C4-2B (cell line): ENCODE data around the gene PKHD1.
A peak's percentile ranks its signal among the peaks of the same experiment; 100 is the strongest.

Source experiments
- H3K27ac ChIP-seq: fragments of 450-650 bp; 2 replicates; pipeline ENCODE4 v1.5.1; 2017
- ZFX ChIP-seq: fragments of 450-650 bp; IDR thresholded peaks from 2 replicates; pipeline ENCODE4 v1.6.1; 2017
- TF ChIP-seq, protein P1 (sequence below): fragments of 450-650 bp; conservative IDR thresholded peaks from 2 replicates; pipeline ENCODE4 v1.5.1; 2017; ENCODE audit warnings: mild to moderate bottlenecking

Gene PKHD1

GRCh38 chr6:52061481-52061880 is 25.9 kb downstream of the PKHD1 start:
- no peak for TF ChIP-seq ZFX
- TF ChIP-seq, protein P1, sequence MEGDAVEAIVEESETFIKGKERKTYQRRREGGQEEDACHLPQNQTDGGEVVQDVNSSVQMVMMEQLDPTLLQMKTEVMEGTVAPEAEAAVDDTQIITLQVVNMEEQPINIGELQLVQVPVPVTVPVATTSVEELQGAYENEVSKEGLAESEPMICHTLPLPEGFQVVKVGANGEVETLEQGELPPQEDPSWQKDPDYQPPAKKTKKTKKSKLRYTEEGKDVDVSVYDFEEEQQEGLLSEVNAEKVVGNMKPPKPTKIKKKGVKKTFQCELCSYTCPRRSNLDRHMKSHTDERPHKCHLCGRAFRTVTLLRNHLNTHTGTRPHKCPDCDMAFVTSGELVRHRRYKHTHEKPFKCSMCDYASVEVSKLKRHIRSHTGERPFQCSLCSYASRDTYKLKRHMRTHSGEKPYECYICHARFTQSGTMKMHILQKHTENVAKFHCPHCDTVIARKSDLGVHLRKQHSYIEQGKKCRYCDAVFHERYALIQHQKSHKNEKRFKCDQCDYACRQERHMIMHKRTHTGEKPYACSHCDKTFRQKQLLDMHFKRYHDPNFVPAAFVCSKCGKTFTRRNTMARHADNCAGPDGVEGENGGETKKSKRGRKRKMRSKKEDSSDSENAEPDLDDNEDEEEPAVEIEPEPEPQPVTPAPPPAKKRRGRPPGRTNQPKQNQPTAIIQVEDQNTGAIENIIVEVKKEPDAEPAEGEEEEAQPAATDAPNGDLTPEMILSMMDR, result no peak
- H3K27ac ChIP-seq, result no peak overlapping the region

DNA sequence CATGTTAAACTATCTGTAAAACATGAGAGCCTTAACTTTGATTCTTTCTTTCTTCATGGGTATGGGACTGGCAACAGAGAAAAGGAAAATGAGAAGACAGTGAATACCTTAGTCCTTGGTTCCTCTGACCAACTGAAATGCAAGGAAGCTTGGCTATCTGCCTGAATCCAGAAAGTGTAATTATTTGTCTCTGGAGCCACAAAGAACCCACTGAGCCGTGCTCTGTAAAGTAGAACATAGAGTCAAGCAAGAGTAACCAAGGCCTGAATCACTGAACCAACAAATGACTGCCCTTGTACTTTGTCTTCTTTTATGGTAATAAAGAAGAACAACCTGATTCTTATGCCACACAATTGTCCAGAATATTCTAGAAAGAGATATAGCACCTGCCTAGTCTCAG is 27.6 kb downstream of the PKHD1 start:
- TF ChIP-seq, protein P1, result no peak
- TF ChIP-seq ZFX, result no peak

DNA sequence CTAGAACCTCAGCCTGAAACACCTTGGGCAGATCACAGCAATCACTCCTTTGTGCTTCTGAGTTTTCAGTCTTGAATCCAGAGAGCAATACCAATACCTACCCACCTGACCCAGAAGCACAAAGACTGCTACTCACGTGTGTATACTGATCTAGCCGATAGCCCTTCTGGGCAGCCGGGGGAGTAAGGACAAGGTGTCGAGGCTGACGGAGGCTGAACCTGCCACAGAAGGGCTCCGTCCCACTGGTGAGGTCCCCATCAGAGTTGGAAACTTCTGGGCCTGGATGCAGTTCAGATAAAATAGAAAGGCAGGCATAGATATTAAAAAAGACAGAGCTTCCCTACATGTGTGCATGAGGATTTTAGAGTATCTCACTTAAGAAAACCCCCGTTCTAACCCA is 32.0 kb downstream of the PKHD1 start:
- no peak for TF ChIP-seq ZFX
- TF ChIP-seq, protein P1, result no peak
- no peak overlapping the region for H3K27ac ChIP-seq

More for the DNA sequence above, 27.6 kb downstream of the PKHD1 start:
- no peak overlapping the region for H3K27ac ChIP-seq

- TF ChIP-seq ZFX, result no peak
- TF ChIP-seq, protein P1, result no peak
- no peak overlapping the region for H3K27ac ChIP-seq
Measured at GRCh38 chr6:52053038-52053695, 34.2 kb downstream of the PKHD1 start.

DNA sequence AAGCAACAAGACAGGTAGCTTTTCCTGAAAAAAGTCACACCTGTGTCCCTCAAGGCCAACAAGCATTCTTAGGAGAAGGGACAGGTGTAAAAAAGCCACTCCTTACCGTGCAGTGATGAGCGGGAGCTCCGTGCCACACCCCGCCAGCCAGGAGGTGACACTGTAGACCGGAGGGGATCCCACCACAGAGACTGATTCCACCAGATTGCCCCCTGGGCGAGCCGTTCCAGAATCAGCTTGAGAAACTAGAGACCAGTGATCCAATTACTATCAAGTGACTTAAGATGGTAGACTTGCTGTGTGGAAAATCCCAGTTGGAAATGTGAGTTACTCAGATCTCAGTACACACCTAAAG is 37.4 kb downstream of the PKHD1 start:
- TF ChIP-seq, protein P1, result no peak
- no peak for TF ChIP-seq ZFX

GRCh38 chr6:52049252-52050050 is 38.0 kb downstream of the PKHD1 start:
- TF ChIP-seq, protein P1, result peak; percentile 90
- TF ChIP-seq ZFX, result no peak
- no peak overlapping the region for H3K27ac ChIP-seq

More for the DNA sequence above, 37.4 kb downstream of the PKHD1 start:
- no peak overlapping the region for H3K27ac ChIP-seq

DNA sequence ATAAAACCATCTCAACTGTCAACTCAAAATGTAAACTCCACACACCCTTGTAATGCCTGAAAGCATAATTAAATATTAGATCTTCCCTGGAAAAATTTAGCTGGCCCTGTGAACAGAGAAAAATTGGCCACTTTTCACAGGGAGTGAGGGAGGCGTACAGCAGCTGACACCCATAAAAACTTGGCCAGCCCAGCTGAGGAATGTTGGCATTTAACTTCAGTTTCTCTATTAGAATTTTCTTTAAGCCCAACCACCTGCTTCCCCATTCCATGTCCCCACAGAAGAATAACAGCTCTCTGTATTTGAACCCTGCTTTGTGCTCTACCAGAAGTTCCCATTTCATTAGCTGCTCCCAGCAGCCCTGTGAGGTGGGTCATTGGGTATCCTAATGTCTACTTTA is 41.0 kb downstream of the PKHD1 start:
- no peak overlapping the region for H3K27ac ChIP-seq
- TF ChIP-seq ZFX, result no peak
- TF ChIP-seq, protein P1, result no peak
